Dedifferentiated amniotic fluid mesenchymal stem cell (primary cell): Measurements from ENCODE around the gene ZMYND15.

ENCODE experiments used
- DNase-seq: peaks from one replicate; pipeline ENCODE4 v3.0.0-alpha.2; 2016; ENCODE audit errors: extremely low spot score

ZMYND15 gene

DNA sequence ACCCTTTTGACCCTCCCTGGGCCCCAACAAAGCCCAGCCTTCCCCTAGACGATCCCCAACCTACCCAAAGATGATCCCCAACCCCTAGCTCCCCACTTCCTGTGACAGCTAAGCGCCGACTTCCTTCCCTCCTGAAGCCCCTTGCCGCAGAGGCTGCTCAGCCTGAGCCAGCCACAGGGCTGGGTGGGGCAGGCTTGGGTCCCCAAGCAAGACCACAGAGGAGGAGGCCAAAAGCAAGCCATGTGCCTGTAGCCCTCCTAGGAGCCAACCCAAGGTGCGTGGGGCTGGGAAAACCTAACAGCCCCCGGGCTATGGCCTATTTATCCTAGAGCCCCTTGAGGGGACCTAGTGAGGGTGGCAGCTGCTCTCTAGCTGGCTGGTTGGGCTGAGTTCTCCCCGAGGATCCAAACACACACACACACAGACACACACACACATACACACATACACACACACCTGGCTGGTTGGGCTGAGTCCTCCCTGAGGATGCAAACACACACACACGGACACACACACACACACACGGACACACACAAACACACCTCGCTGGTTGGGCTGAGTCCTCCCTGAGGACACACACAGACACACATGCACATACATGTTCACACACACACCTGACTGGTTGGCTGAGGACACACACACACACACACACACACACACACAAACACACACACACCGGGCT is 24.4 kb upstream of the ZMYND15 start:
- DNase-seq: no peak

DNA sequence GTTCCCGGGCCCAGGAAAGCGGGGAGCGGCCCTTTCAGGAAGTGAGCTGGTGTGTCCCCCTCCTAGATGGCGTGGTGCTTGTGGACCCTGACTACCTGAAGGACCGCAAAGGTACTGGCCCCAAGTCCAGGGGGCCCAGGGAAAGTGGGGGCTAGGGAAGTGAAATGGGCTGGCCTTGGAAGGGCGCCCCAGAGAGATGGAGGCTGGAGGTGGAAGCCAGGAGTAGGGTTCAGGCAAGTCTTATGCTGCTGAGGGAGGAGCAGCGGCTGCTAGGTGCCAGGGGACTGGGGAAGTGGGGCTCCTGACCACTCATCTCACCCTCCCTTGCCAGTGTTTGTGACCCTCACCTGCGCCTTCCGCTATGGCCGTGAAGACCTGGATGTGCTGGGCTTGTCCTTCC is 23.6 kb upstream of the ZMYND15 start:
- no peak for DNase-seq

DNA sequence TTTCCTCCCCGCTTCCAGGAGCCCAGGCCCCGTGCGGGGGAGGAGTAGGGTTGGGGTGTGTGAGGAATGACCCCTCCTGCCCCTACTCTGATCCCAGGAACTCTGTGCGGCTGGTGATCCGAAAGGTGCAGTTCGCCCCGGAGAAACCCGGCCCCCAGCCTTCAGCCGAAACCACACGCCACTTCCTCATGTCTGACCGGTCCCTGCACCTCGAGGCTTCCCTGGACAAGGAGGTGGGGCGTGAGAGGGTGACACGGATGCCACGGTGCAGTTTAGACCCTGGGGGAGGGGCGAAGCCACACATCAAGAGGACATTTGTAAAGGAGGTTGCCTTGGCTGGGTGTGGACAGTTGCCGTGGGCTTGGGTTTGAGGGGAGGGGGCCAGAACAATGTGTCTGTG is 21.8 kb upstream of the ZMYND15 start:
- no peak for DNase-seq

DNA sequence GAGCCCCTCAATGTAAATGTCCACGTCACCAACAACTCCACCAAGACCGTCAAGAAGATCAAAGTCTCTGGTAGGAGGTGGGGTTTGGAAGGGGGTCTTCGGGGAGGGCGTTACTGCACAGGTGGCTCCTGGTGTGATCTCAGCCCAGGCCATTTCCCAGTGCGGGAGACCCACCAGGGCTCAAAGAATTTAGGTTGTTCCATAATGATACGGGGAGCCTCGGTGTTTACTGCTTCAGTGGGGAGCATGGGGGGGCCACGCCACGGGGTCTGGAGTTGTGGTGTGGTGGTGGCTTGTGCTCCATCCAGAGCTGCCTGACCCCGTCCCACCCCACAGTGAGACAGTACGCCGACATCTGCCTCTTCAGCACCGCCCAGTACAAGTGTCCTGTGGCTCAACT is 21.4 kb upstream of the ZMYND15 start:
- DNase-seq: no peak

DNA sequence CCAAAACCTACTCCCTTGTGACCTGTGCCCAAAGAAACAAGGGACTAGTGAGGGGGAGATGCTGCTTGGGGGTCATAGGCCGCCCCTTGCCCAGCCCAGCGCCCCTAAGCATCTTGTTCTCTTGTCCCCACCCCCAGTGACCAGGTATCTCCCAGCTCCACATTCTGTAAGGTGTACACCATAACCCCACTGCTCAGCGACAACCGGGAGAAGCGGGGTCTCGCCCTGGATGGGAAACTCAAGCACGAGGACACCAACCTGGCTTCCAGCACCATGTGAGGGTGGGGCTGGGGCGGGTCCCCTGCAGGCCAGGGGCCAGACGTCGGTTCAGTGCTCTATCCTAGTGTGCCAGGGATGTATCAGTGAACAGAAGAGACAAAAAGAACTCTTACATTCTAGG is 20.5 kb upstream of the ZMYND15 start:
- no peak for DNase-seq

DNA sequence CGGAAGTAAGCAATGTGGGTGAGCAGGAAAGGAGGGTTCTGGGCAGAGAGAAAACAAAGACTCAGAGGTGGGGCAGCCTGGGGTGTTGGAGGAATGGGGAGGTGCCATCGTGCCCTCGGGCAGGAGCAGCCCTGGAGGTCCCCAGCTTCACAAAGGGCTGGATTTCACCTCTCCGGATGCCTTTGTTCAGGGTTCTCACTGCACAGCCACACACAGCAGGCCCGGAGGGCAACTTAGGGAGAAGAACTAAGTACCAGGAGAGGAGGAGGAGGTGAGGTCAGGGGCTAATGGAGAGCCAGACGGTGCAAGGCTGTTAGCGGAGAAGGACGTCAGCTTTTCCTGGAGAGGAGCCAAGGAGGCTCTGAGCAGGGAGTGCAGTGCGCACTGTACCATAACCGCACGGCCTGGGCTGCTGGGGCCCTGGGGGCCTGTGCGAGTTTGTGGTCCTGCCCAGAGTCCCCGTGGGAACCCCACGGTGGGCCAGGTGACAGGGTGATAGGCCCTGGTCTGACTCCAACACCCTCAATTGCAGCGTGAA is 19.9 kb upstream of the ZMYND15 start:
- no peak for DNase-seq

DNA sequence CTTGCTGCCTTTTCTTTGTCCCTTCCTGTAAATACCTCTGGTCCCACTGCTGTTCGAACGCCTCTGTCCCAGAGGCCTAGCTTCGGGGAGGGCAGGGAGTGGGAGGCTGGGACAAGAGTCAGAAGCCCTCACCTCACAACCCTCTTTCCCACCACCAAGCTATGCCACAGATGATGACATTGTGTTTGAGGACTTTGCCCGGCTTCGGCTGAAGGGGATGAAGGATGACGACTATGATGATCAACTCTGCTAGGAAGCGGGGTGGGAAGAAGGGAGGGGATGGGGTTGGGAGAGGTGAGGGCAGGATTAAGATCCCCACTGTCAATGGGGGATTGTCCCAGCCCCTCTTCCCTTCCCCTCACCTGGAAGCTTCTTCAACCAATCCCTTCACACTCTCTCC is 18.8 kb upstream of the ZMYND15 start:
- no peak for DNase-seq

DNA sequence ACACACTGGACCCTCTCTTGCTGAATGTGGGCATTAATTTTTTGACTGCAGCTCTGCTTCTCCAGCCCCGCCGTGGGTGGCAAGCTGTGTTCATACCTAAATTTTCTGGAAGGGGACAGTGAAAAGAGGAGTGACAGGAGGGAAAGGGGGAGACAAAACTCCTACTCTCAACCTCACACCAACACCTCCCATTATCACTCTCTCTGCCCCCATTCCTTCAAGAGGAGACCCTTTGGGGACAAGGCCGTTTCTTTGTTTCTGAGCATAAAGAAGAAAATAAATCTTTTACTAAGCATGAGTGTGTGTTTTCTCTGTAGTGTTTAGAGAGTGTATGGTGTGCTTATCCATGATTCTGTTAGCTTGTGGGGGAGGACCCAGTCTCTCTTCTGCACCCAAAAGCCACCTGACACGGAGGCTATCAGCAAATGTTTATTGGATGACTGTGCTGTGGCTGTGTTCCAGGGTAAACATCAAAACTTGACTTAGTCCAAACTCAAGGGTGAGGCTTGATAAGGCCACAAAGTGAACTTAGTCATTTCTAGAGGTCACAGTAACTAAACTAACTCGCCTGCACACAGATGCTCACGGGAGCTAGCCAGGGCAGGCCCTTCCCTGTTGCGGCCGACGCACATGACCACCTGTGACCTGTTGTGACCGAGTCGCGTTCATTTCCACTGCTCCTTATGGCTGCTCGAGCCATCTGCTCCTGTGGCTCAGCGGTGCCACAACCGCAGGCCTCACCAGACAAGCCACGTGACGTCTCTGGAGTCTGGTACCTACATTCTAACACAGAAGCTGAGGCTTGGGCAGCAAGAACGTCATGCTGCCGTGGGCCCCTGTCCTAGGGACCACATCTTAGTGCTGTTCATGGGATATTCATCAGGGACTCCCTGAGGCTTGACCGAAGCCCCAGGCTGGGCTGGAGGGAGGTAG is 18.2 kb upstream of the ZMYND15 start:
- no peak for DNase-seq

DNA sequence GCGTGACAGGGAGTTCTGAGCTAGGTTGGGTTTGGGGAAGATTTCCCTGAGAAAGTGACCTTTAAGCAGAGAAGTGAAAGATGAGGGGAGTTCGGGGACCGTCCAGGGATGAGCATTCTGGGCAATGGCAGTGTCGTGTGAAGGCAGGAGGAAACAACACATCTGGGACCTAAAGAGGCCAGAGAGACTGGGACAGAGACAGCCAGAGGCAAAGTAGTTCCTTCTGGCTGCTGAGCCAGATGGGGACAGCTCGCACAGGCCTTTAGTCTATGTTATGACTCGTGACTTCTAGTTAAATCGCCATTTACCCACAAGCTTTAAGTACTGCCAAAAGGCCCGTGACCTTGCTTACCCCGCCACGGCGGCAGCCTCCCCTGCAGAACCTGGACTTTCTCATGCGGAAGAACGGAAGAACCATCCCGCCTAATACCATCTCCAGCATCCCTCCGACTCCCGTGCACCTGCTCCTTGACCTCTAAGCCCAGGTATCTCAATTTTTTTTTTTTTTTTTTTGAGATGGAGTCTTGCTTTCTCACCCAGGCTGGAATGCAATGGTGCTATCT is 16.9 kb upstream of the ZMYND15 start:
- DNase-seq: no peak

DNA sequence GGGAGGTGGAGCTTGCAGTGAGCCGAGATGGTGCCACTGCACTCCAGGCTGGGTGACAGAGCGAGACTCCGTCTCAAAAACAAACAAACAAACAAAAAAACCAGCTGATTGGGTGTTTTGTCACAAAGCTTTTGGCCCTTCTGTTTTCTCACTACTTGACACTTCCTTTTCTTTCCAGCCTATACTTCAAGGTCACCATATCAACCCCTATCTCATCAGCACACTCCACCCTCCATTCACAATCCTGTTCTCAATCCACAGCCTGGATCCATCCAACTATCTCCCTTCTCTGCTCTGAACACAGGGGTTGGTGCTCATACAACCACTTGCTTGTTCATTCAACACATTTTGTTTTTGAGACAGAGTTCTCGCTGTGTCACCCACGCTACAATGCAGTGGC is 15.0 kb upstream of the ZMYND15 start:
- DNase-seq: no peak

DNA sequence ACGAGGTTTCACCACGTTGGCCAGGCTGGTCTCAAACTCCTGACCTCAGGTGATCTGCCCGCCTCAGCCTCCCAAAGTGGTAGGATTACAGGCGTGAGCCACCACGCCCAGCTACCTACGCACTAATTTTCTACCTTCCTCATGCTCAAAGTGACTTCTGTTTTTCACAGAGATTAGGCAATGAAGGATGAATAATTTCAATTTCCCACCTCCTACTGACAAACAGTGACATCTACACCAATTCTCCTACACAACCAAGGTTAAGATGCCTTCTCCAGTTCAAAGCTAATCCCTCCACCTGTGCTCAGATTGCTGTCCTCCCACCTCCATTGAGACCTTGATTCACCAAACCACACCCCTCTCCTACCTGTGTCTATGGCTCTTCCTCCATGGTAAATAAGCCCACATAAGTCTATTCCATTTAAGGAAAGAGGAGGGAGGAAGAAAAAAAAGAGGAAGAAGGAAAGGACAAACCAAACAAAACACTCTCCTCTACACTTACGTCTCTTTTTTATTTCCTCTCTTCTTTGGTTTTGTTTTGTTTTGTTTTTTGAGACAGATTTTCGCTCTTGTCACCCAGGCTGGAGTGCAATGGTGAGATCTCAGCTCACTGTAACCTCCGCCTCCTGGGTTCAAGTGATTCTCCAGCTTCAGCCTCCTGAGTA is 13.9 kb upstream of the ZMYND15 start:
- DNase-seq: no peak

DNA sequence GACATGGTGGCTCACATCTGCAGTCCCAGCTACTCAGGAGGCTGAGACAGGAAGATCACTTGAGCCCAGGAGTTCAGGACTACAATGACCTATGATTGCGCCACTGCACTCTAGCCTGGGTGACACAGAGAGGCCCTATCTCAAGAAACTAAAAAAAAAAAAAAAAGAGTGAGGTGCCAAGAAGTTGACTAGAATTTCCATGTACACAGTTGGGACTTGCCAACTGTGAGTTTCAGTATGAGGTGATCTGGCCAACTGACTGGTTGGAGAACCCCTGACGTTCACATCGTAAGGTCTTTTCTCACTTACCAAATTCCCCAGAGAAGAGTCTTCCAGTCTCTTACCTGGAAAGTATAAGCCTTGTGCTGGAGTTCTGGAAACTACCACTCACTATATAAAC is 11.5 kb upstream of the ZMYND15 start:
- DNase-seq: no peak

DNA sequence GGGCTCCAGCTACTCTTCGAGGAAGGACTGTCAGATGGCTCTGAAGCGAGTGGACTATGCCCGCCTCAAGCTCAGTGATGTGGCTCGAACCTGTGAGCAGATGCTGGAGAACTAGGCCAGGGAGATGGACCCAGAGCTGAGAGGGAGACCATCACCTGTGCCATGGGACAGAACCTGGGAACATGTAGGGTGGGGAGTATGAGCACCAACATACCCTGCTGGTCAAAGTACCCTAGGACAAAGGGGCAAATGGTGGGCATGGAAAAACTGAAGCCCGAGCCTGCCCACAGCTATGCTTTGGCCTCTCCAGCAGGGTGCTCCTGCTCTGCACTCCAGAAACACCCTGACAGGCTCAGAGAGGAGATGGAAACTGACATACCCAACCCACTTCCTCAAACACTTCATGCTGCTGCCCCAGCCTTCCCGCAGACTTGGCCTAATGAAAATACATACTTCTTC is 6.5 kb upstream of the ZMYND15 start:
- no peak for DNase-seq

DNA sequence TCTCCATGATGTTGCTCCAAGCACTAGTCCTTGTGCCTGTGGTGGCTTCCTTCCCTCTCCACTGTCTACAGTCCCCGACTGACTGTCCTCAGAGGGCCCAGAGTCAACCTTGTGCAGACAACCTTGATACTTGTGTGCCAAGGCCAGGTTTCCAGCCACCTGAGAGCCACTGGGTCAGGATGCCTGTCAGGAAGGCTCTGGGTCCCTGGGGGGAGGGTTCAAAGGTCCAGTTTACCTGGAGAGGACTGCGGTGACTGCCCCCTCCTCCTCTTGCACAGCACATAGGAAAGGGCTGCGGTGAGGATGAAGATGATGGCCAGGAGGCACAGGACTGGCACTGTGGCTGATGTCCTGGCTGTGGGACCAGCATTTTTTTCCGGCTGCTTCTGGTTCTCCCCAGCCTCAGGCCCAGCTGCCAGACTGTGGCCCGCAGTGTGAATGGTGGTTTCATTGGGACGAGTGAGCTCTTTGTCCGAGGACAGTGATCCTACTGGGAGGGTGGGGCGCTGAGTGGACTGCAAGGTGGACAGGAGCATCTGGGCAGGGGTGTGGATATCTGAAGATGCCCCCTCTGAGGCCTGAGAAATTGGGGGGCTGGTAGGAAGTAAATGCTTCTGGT is 4.7 kb upstream of the ZMYND15 start:
- no peak for DNase-seq

DNA sequence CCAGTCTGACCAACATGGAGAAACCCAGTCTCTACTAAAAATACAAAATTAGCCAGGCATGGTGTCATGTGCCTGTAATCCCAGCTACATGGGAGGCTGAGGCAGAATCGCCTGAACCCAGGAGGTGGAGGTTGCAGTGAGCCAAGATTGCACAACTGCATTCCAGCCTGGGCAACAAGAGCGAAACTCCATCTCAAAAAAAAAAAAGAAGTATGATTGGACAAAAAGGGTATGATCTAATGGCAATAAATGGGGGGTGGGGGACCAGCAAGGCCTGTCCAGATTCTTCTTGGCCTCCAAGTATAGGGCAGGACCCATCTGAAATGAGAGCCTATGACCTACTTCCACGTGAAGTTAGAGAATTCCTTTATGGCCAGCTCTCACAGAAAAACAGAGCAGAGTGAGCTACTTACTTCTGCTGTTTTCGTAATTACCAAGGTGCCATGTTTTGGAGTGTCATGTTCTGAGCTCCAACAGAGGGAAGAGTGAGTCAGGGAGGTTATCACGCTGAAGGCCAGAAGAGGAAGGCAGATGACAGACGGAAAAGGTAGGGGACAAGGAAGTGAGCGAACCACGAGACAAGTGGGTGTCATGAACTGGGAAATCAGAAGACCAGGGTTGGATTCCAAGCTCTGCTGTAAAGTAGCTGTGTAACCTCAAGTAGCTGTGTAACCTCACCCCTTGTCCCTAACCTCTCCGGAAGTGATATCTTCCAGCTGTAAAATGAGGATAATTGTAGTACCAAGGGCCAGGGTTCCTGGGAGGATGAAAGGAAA is 3.6 kb upstream of the ZMYND15 start:
- no peak for DNase-seq

DNA sequence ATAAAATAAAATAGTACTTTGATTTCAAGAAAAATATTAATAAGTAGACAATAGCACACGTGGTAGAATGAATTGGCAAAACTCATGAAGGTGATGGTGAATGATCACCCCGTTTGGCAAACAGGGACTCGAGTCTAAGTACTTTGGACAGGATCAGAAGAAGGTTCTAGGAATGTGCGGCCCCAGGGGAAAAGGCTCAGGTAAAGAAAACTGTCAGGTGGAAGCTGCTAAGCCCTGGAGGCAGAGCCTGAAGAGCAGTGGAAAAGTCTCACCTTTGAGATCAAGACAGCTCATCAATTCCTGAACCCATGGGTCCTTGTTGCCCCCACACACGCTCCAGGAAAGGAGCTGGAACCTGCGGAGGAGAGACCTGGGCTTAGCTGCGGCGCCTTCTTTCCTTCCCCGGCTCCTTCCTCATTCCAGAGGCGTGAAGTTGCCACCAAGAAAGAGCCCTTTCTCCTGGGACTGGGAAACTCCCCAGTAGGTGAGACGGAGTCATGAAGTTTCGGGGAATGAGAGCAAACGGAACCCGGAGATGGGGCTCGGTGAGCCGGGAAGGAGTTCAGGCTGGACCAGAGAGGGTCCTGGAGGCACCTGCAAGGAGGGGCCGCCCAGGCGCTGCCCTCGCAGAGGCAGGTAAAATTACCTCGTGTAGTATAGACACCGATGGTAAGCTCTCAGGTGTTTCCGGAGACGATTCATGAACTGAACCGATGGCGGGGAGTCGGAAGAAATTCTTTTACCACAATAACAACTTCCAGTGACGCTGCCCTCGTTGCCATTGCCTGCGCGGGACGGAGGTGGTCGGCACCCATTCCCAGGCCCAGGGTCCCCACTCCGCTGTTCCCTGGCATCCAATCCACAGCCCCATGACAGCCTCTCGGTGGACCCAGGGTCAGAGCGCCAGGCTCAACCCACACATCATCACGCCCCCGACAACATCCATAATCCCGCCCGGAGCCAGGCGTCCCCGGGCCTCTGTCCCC is 1.2 kb upstream of the ZMYND15 start:
- DNase-seq: no peak

DNA sequence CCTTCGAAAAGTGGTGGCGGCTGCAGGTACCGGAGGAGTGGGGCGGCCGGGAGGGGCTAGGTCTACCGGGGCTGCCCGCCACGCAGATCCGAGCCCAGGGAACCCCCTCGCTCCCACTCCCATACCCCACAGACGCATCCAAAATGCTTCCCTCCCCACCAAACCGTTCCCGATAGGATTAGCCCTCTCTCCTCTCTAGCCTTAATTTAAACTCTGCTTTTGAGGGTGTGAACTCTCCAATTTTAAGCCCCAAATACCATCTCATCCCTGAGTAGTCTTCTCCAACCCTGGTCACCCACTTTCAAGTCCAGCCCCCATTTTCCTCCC is 355 bp downstream of the ZMYND15 start:
- no peak for DNase-seq

DNA sequence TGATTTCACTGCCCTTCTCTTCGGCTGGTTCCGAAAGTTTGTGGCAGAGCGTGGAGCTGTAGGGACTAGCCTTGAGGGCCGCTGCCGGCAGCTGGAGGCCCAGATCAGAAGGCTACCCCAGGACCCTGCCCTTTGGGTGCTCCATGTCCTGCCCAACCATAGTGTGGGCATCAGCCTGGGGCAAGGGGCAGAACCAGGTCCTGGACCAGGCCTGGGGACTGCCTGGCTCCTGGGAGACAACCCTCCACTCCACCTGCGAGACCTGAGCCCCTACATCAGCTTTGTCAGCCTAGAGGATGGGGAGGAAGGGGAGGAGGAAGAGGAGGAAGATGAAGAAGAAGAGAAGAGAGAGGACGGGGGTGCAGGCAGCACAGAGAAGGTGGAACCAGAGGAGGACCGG is 951 bp downstream of the ZMYND15 start:
- DNase-seq: no peak

DNA sequence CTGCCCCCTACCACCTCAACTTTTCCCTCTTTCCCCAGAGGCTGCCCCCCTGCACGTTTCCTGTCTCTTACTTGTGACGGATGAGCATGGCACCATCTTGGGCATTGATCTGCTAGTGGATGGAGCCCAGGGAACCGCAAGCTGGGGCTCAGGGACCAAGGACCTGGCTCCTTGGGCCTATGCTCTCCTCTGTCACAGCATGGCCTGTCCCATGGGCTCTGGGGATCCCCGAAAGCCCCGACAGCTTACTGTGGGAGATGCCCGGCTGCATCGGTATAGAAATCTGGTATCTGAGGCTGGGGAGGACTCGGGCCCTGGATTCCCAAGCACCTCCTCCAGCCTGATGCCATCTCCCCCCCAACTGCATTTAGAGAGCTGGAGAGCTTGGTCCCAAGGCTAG is 1.9 kb downstream of the ZMYND15 start:
- no peak for DNase-seq

DNA sequence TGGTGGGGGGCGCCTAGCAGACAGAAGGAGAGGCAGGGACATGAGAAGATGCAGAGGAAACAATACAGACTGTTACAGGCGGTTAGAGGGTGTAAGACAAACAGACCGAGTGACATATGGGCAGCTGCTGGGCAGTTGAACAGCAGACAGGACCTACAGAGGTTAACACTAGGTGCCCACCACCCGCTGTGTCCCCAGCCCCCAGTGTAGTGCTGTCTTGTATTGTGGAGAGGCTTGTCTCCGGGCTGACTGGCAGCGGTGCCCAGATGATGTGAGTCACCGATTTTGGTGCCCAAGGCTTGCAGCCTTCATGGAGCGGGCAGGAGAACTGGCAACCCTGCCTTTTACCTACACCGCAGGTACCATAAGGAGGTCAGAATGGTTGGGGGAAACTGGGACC is 2.5 kb downstream of the ZMYND15 start:
- no peak for DNase-seq
